HG02938 (cell line): ENCODE results near the gene APC2.
"Not testable (repeated sequence)": the region's sequence is repeated elsewhere in the genome, so short reads cannot be mapped to it uniquely, and the experiment has no call there.

ENCODE experiments used
- ATAC-seq: cut with Tn5 transposase; IDR thresholded peaks from one replicate; pipeline ENCODE4 v1.9.1; 2021; ENCODE audit warnings: mild to moderate bottlenecking, moderate library complexity; ENCODE audit not compliant: unreplicated experiment

Gene APC2

GRCh38 chr19:1427221-1427920 is 22.6 kb upstream of the APC2 start:
- ATAC-seq = no peak

- no peak for ATAC-seq
These were observed 21.1 kb upstream of the APC2 start for GRCh38 chr19:1428738-1429391.

- no peak for ATAC-seq
These were observed 20.2 kb upstream of the APC2 start for GRCh38 chr19:1429750-1430149.

- no peak for ATAC-seq
These were observed 19.7 kb upstream of the APC2 start for GRCh38 chr19:1430246-1430645.

- no peak for ATAC-seq
These were observed 18.0 kb upstream of the APC2 start for GRCh38 chr19:1431759-1432506.

- no peak for ATAC-seq
These were observed 17.4 kb upstream of the APC2 start for GRCh38 chr19:1432507-1432887.

- ATAC-seq = no peak
These were observed 16.5 kb upstream of the APC2 start for GRCh38 chr19:1433119-1434039.

- ATAC-seq = no peak
These were observed 15.9 kb upstream of the APC2 start for GRCh38 chr19:1434040-1434366.

- no peak for ATAC-seq
These were observed 15.3 kb upstream of the APC2 start for GRCh38 chr19:1434577-1435060.

GRCh38 chr19:1435378-1435989 is 14.4 kb upstream of the APC2 start:
- no peak for ATAC-seq

- ATAC-seq = no peak
These were observed 12.3 kb upstream of the APC2 start for GRCh38 chr19:1437609-1438008.

GRCh38 chr19:1438035-1438932 is 11.6 kb upstream of the APC2 start, which contains the start of gene RPS15:
TSS of gene RPS15 (plus strand) at chr19:1438396. CDS start at chr19:1438426, 30 bp downstream.
- ATAC-seq = peak; percentile 70

GRCh38 chr19:1438933-1439354 is 11.0 kb upstream of the APC2 start:
- no peak for ATAC-seq

- ATAC-seq = not testable (repeated sequence)
These were observed 10.2 kb upstream of the APC2 start for GRCh38 chr19:1439525-1440417.

- ATAC-seq = no peak
These were observed 9.5 kb upstream of the APC2 start for GRCh38 chr19:1440418-1440801.

GRCh38 chr19:1441022-1441426 is 8.9 kb upstream of the APC2 start:
- no peak for ATAC-seq

GRCh38 chr19:1441677-1442438 is 8.1 kb upstream of the APC2 start:
- no peak for ATAC-seq
